HL-60 (cell line): ENCODE measurements around the gene POFUT1.

Source experiments
- CTCF ChIP-seq: IDR thresholded peaks from one replicate; pipeline ENCODE4 v1.5.1; 2011; ENCODE audit warnings: low read length, control low read depth, inconsistent platforms; ENCODE audit not compliant: insufficient read depth
- GABPA ChIP-seq: IDR thresholded peaks from 2 replicates; pipeline ENCODE4 v1.6.1; 2012; ENCODE audit warnings: low read depth
- POLR2AphosphoS5 ChIP-seq: IDR thresholded peaks from 2 replicates; pipeline ENCODE4 v1.6.1; 2012; ENCODE audit warnings: low read depth
- REST ChIP-seq: IDR thresholded peaks from 2 replicates; pipeline ENCODE4 v1.6.1; 2012; ENCODE audit warnings: low read depth; ENCODE audit not compliant: insufficient replicate concordance
- SPI1 ChIP-seq: IDR thresholded peaks from 2 replicates; pipeline ENCODE4 v1.6.1; 2012; ENCODE audit warnings: low read depth, mild to moderate bottlenecking, borderline replicate concordance

GRCh38 chr20:32281711-32282110, 74.0 kb downstream of the POFUT1 start:
- TF ChIP-seq CTCF: no peak
- TF ChIP-seq SPI1: no peak
- TF ChIP-seq POLR2AphosphoS5: no peak
- TF ChIP-seq REST: no peak
- TF ChIP-seq GABPA: no peak
